Neural progenitor cell (in vitro differentiated cells): ENCODE results near the gene MAVS. TPM values are rescaled to one million over a fixed set of nuclear protein-coding genes. Genes with fewer than 3 reads are reported as not detected.

Experiments used
- DNase-seq: peaks from one replicate; pipeline ENCODE4 v3.0.0-alpha.2; 2016; ENCODE audit warnings: low spot score
- H2AFZ ChIP-seq: fragments of 200-600 bp; sonication (generic); replicated peaks from 2 replicates; pipeline ENCODE4 v1.6.1; 2016; ENCODE audit warnings: antibody characterized with exemption
- H3F3A ChIP-seq: fragments of 200-600 bp; sonication (generic); 2 replicates; pipeline ENCODE4 v1.6.1; 2016; ENCODE audit warnings: antibody characterized with exemption, low read depth
- H3K27ac ChIP-seq: fragments of 200-600 bp; sonication (generic); 2 replicates; pipeline ENCODE4 v1.5.1; 2016; ENCODE audit warnings: mild to moderate bottlenecking
- H3K27me3 ChIP-seq: fragments of 200-600 bp; sonication (generic); 2 replicates; pipeline ENCODE4 v1.6.1; 2016; ENCODE audit warnings: mild to moderate bottlenecking, moderate library complexity
- H3K36me3 ChIP-seq: fragments of 200-600 bp; sonication (generic); 2 replicates; pipeline ENCODE4 v1.5.1; 2016
- H3K4me1 ChIP-seq: fragments of 200-600 bp; sonication (generic); 2 replicates; pipeline ENCODE4 v1.6.1; 2016; ENCODE audit warnings: mixed run types
- H3K4me2 ChIP-seq: fragments of 200-600 bp; sonication (generic); 2 replicates; pipeline ENCODE4 v1.6.1; 2016
- H3K4me3 ChIP-seq: fragments of 200-600 bp; sonication (generic); 2 replicates; pipeline ENCODE4 v1.5.1; 2016
- H3K79me2 ChIP-seq: fragments of 200-600 bp; sonication (generic); 2 replicates; pipeline ENCODE4 v1.6.1; 2016; ENCODE audit warnings: low read depth
- H3K9ac ChIP-seq: fragments of 200-600 bp; sonication (generic); 2 replicates; pipeline ENCODE4 v1.6.1; 2016
- H3K9me3 ChIP-seq: fragments of 200-600 bp; sonication (generic); 2 replicates; pipeline ENCODE4 v1.5.1; 2016; ENCODE audit warnings: low read depth
- H4K20me1 ChIP-seq: fragments of 200-600 bp; sonication (generic); 2 replicates; pipeline ENCODE4 v1.6.1; 2016; ENCODE audit warnings: low read depth
- H3K27ac Mint-ChIP-seq: 3 replicates; pipeline ENCODE4 v1.8.0; 2021; ENCODE audit warnings: mixed read lengths
- H3K27me3 Mint-ChIP-seq: 2 replicates; pipeline ENCODE4 v1.8.0; 2022; ENCODE audit warnings: low read depth, mild to moderate bottlenecking, inconsistent platforms, moderate library complexity, mixed read lengths; ENCODE audit not compliant: insufficient read depth
- H3K36me3 Mint-ChIP-seq: 3 replicates; pipeline ENCODE4 v1.8.0; 2021; ENCODE audit warnings: mixed read lengths
- H3K4me1 Mint-ChIP-seq: 3 replicates; pipeline ENCODE4 v1.8.0; 2021; ENCODE audit warnings: mixed read lengths
- H3K4me3 Mint-ChIP-seq: 3 replicates; pipeline ENCODE4 v1.8.0; 2021; ENCODE audit warnings: mild to moderate bottlenecking, moderate library complexity, mixed read lengths
- H3K9me3 Mint-ChIP-seq: 3 replicates; pipeline ENCODE4 v1.8.0; 2020; ENCODE audit warnings: mixed read lengths
- EZH2 ChIP-seq: fragments of 200-600 bp; sonication (generic); IDR thresholded peaks from 2 replicates; pipeline ENCODE4 v1.6.1; 2017; ENCODE audit warnings: antibody characterized with exemption, mild to moderate bottlenecking, moderate library complexity
- EZH2phosphoT487 ChIP-seq: fragments of 200-600 bp; sonication (generic); IDR thresholded peaks from 2 replicates; pipeline ENCODE4 v1.6.1; 2017; ENCODE audit warnings: antibody characterized with exemption
- total RNA-seq: library from RNA; depleted of rRNA; stranded (reverse); fragments of >200 nt; gene quantifications from 2 replicates; pipeline ENCODE4 v1.2.3, GENCODE V29; 2015; ENCODE audit warnings: low replicate concordance
- TF ChIP-seq, protein P1 (sequence below): fragments of 200-600 bp; sonication (generic); IDR thresholded peaks from 2 replicates; pipeline ENCODE4 v1.5.1; 2017; ENCODE audit warnings: antibody characterized with exemption, mild to moderate bottlenecking

MAVS gene
- total RNA-seq, 1 donor from 2014 or later = 14.1 TPM

DNA sequence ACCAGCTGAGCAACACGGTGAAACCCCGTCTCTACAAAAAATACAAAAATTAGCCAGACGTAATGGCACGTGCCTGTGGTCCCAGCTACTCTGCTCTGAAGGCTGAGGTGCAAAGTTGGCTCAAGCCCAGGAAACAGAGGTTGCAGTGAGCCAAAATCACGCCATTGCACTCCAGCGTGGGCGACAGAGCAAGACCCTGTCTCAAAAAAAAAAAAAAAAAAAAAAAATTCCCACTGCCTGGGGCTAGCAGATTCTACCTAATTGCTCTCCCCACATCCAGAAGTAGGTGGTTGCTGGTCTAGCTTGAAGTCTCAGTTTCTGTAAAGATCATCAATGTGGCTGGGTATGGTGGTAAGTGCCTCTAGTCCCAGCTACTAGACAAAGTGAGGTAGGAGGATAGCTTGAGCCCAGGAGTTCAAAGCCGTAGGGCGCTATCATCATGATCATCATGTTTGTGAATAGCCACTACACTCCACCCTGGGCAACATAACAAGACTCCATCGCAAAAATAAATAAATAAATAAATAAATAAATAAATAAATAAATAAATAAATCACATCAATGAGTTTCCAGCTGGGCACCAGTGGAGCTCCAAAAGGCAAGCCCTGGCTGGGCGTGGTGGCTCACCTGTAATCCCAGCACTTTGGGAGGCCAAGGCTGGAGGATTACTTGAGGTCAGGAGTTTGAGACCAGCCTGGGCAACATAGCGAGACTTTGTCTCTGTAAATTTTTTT lies 32.6 kb upstream of the MAVS start:
- H3K4me2 ChIP-seq = no peak overlapping the region
- H3K27me3 ChIP-seq = no peaks in the 10 kb centered on the region
- TF ChIP-seq, protein P1, sequence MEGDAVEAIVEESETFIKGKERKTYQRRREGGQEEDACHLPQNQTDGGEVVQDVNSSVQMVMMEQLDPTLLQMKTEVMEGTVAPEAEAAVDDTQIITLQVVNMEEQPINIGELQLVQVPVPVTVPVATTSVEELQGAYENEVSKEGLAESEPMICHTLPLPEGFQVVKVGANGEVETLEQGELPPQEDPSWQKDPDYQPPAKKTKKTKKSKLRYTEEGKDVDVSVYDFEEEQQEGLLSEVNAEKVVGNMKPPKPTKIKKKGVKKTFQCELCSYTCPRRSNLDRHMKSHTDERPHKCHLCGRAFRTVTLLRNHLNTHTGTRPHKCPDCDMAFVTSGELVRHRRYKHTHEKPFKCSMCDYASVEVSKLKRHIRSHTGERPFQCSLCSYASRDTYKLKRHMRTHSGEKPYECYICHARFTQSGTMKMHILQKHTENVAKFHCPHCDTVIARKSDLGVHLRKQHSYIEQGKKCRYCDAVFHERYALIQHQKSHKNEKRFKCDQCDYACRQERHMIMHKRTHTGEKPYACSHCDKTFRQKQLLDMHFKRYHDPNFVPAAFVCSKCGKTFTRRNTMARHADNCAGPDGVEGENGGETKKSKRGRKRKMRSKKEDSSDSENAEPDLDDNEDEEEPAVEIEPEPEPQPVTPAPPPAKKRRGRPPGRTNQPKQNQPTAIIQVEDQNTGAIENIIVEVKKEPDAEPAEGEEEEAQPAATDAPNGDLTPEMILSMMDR = no peak
- TF ChIP-seq EZH2phosphoT487 (no peak), EZH2 (no peak)
- no peak for DNase-seq
- Mint-ChIP-seq H3K4me1 (peaks cover 34% of the 10 kb centered on the region), H3K9me3 (no peaks in the 10 kb centered on the region), H3K36me3 (no peaks in the 10 kb centered on the region), H3K4me3 (no peak overlapping the region), H3K27ac (no peak overlapping the region), H3K27me3 (peaks cover 5% of the 10 kb centered on the region)
- no peak overlapping the region for H3K27ac ChIP-seq
- H3K9me3 ChIP-seq = no peaks in the 10 kb centered on the region
- no peaks in the 10 kb centered on the region for H4K20me1 ChIP-seq
- peaks cover 8% of the 10 kb centered on the region for H3F3A ChIP-seq
- H3K9ac ChIP-seq = no peak overlapping the region
- no peak overlapping the region for H3K4me3 ChIP-seq
- no peaks in the 10 kb centered on the region for H3K4me1 ChIP-seq
- no peaks in the 10 kb centered on the region for H3K36me3 ChIP-seq
- H3K79me2 ChIP-seq = no peaks in the 10 kb centered on the region
- no peak overlapping the region for H2AFZ ChIP-seq

DNA sequence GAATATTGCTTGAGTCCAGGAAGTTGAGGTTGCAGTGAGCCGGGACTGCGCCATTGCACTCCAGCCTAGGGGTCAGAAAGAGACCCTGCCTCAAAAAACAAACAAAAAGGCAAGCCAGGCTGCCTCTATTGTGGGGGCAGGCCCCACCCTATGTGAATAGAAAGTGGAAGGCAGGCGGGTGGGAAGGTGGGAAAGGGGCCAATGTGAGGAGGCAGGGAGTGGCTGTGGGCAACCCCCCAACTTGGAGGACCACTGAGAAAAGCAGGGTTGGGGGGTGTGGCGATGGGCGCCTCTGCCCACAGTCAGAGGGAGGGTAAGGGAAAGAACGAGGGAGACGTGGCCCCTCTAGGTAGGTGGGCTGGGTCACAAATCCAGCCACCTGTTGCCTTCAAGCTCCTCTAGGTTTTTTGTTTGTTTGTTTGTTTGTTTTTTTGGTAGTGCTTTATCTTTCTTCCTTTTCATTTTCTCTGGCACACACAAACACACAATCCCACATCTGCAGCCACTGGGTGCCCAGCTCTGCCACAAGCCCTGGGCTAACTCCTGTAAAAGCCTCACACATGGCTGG lies 31.6 kb upstream of the MAVS start:
- no peak for DNase-seq
- H3K36me3 Mint-ChIP-seq = no peaks in the 10 kb centered on the region
- peaks cover 42% of the 10 kb centered on the region for H3K4me1 Mint-ChIP-seq
- no peak overlapping the region for H3K9ac ChIP-seq
- H3K27me3 ChIP-seq = no peaks in the 10 kb centered on the region
- peak overlapping the region; percentile 63 for H3K27ac Mint-ChIP-seq
- H3K9me3 Mint-ChIP-seq = no peaks in the 10 kb centered on the region
- H3K27me3 Mint-ChIP-seq = peaks cover 5% of the 10 kb centered on the region
- H3F3A ChIP-seq = peaks cover 15% of the 10 kb centered on the region
- no peak overlapping the region for H3K4me3 ChIP-seq
- no peaks in the 10 kb centered on the region for H4K20me1 ChIP-seq
- no peak overlapping the region for H3K4me3 Mint-ChIP-seq
- H3K27ac ChIP-seq = no peak overlapping the region
- no peak overlapping the region for H3K4me2 ChIP-seq
- TF ChIP-seq EZH2 (no peak), EZH2phosphoT487 (no peak)
- TF ChIP-seq, protein P1 = no peak
- H2AFZ ChIP-seq = no peak overlapping the region
- H3K4me1 ChIP-seq = peaks cover 4% of the 10 kb centered on the region
- H3K36me3 ChIP-seq = no peaks in the 10 kb centered on the region
- no peaks in the 10 kb centered on the region for H3K79me2 ChIP-seq
- no peaks in the 10 kb centered on the region for H3K9me3 ChIP-seq

DNA sequence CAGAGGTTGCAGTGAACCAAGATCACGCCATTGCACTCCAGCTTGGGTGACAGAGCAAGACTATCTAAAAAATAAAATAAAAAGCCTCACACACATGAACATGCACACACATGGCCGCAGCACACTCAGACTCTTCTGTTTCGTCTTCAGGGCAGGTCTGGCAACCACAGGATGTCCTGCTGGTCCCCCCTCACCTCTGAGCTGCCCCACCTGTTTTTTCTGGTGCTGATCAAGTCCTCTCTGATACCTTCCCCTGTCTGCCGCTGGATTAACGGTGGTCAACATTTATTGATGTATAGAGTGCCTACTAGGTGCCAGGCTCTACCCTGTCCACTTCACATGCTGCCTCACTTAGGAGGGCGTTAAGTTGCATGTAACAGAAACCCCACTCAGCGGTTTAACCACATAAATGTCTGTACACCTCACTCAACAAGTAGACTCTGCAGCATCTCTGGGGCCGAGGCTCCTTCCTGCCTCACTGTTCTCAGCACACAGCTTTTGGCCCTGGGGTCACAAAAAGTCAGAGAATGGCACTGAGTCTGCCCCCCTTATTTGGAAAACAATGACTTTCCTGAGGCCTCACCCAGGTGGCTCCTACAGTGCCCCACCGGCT lies 30.8 kb upstream of the MAVS start:
- no peak overlapping the region for H3K9ac ChIP-seq
- no peak for DNase-seq
- no peaks in the 10 kb centered on the region for H3K27me3 ChIP-seq
- peak overlapping the region; percentile 15 for H2AFZ ChIP-seq
- no peaks in the 10 kb centered on the region for H3K36me3 ChIP-seq
- H4K20me1 ChIP-seq = no peaks in the 10 kb centered on the region
- no peaks in the 10 kb centered on the region for H3K36me3 Mint-ChIP-seq
- peaks cover 5% of the 10 kb centered on the region for H3K27me3 Mint-ChIP-seq
- H3K4me3 Mint-ChIP-seq = no peak overlapping the region
- no peak overlapping the region for H3K4me3 ChIP-seq
- peaks cover 42% of the 10 kb centered on the region for H3K4me1 Mint-ChIP-seq
- no peaks in the 10 kb centered on the region for H3K9me3 ChIP-seq
- peak overlapping the region; percentile 66 for H3K27ac Mint-ChIP-seq
- H3K79me2 ChIP-seq = no peaks in the 10 kb centered on the region
- TF ChIP-seq EZH2 = no peak
- no peak for TF ChIP-seq EZH2phosphoT487
- TF ChIP-seq, protein P1 = no peak
- H3K4me2 ChIP-seq = no peak overlapping the region
- H3K4me1 ChIP-seq = peaks cover 4% of the 10 kb centered on the region
- H3F3A ChIP-seq = peaks cover 20% of the 10 kb centered on the region
- no peak overlapping the region for H3K27ac ChIP-seq
- no peaks in the 10 kb centered on the region for H3K9me3 Mint-ChIP-seq
